GM18517 (cell line): ENCODE results near the gene ZNF154.

Experiments used
- ATAC-seq: cut with Tn5 transposase; IDR thresholded peaks from one replicate; pipeline ENCODE4 v1.9.1; 2021; ENCODE audit warnings: mild to moderate bottlenecking, moderate library complexity; ENCODE audit not compliant: unreplicated experiment

The ZNF154 gene

GRCh38 chr19:57682226-57682766 lies 26.7 kb downstream of the ZNF154 start:
- peak; percentile 6 for ATAC-seq

- ATAC-seq, result no peak
Observed at GRCh38 chr19:57675881-57676280, 33.1 kb downstream of the ZNF154 start.

GRCh38 chr19:57672466-57672865 lies 36.5 kb downstream of the ZNF154 start:
- ATAC-seq, result no peak

GRCh38 chr19:57671124-57671895 lies 37.7 kb downstream of the ZNF154 start:
- no peak for ATAC-seq

- no peak for ATAC-seq
Observed at GRCh38 chr19:57668635-57669034, 40.4 kb downstream of the ZNF154 start, which contains the start of gene ZSCAN4. Gene ZSCAN4, plus strand, starts transcription at chr19:57668935. Its CDS starts 7,211 bp downstream, at chr19:57676146.

GRCh38 chr19:57667228-57667627 lies 41.8 kb downstream of the ZNF154 start:
- no peak for ATAC-seq

GRCh38 chr19:57665261-57665806 lies 43.7 kb downstream of the ZNF154 start:
- no peak for ATAC-seq

GRCh38 chr19:57664269-57665127 lies 44.5 kb downstream of the ZNF154 start:
- ATAC-seq, result no peak

GRCh38 chr19:57656346-57656745 lies 52.7 kb downstream of the ZNF154 start:
- ATAC-seq, result no peak

- ATAC-seq, result no peak
Observed at GRCh38 chr19:57655443-57655842, 53.6 kb downstream of the ZNF154 start.

GRCh38 chr19:57653689-57654088 lies 55.3 kb downstream of the ZNF154 start:
- no peak for ATAC-seq

- ATAC-seq, result no peak
Observed at GRCh38 chr19:57651654-57651996, 57.4 kb downstream of the ZNF154 start.

GRCh38 chr19:57648331-57649003 lies 60.5 kb downstream of the ZNF154 start:
- no peak for ATAC-seq
